Activated T-helper 1 cell treated with Interleukin-2 at 50 U/mL for 16 hours (primary cell): ENCODE measurements around the gene OR4K1.
"Not testable (repeated sequence)": the region's sequence is repeated elsewhere in the genome, so short reads cannot be mapped to it uniquely, and the experiment has no call there.

Experiments
- DNase-seq: peaks from one replicate; pipeline ENCODE4 v3.0.0-alpha.2; 2020; ENCODE audit warnings: low read depth

The OR4K1 gene, protein sequence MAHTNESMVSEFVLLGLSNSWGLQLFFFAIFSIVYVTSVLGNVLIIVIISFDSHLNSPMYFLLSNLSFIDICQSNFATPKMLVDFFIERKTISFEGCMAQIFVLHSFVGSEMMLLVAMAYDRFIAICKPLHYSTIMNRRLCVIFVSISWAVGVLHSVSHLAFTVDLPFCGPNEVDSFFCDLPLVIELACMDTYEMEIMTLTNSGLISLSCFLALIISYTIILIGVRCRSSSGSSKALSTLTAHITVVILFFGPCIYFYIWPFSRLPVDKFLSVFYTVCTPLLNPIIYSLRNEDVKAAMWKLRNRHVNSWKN

DNA sequence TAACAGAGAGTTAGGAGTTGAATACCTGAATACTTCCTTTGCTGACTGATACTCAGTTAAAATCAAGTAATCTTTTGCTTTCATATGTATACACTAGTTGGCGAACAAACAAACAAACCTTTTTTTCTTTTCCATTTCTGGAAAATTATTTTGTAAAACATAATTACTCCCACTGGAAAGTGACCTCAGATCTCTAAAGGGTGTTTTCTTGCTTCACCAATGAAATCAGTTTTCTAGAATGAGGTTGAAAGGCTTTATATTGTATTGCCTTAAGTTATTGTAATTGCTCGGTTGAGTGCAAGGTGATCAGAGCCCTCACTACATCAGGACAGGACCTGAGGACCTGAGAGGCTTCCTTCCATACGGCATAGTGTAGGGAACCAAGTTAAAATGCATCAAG lies at the start of gene OR4K1:
OR4K1 (plus strand) TSS at position 301 of the 400 bp plus-strand sequence. CDS start 4,750 bp downstream, outside the sequence.
- DNase-seq, result no peak

DNA sequence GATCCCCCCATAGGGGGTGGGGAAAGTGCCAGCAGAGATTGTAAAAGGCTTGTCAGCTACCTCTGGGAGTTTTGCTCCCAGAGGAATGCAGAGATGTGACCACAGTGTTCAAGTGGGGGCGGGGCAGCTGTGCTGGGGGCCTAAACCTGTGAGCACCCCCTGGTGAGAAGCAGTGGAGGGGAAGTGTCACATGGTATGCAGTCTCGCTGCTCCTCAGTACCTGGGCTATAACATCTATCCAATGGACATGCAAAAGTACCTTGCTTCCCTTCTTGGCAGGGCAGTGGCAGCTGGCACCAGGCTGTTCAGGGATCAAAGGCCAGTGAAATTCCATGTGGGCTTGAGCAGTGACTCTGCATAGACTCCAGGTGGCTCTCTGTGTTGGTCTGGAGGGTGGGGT lies 35.4 kb upstream of the OR4K1 start:
- DNase-seq, result no peak

DNA sequence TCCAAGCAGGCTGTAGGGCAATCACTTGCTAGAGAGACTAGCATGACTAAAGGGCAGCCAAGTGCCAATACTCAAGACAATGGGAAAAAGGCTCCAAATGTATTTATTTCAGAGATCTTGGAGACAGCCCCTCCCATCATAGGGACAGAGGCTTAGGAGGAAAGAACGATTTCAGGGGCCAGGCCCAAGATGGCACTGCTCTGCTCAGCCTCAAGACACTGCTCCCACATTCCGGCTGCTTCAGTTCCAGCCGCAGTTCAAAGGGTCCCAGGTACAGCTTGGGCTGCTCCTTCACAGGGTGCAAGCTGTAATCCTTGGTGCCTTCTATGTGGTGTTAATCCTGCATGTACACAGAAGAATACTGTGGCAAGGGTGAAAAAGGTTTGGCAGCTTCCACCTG lies 29.7 kb upstream of the OR4K1 start:
- DNase-seq, result no peak

DNA sequence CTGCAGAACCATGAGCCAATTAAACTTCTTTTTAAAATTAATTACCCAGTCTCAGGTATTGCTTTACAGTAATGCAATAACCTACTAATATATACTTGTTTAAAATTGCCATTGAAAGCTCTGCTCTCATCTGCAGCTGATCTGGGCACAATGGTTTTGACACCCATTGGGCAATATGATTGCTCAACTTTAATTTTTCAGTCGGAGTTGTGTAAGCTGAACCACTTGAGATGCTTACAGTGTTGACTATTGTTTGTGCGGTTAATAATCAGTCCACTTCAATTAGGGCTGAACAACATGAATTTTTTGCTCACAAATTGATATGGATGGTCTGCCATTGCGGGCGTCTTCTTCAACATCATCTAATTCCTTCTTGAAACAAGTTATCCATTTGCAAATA lies 28.3 kb upstream of the OR4K1 start:
- DNase-seq, result no peak

DNA sequence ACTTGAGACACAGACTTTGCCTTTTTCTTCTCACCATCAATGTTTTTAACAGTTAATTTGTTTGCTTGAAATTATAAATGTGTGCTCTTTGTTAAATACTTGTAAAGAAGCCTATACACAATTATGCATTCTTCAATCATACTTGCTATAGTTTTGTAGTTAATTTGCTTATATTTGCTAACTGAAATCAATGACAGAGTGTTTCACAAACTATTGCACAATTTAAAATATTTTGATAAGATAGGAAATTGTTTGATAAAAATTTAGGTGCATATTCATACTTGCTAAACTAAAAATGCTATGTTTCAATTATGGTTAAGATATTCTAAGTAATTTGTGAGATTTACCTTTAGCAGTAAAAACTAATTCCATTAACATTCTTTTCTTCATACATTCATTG lies 24.1 kb upstream of the OR4K1 start:
- no peak for DNase-seq

DNA sequence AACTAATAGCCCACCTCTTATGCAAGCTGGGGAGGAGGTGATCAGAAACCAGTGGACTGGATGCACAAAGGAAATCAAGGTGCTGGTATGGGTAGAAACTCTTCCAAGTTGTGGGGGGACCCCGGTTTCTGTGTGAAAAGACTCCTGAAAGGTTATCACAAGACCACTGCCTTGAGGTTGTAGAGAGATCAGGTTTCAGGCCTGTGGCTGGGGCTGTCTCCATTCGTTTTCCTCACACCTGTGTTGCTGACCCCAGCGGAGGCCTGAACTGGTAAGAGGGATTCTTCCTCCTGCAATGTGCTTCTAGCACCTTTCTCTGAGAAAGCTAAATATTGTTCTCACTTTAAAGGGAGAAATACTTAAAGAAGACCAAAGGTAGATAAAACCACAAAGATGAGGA lies 19.6 kb upstream of the OR4K1 start:
- no peak for DNase-seq

DNA sequence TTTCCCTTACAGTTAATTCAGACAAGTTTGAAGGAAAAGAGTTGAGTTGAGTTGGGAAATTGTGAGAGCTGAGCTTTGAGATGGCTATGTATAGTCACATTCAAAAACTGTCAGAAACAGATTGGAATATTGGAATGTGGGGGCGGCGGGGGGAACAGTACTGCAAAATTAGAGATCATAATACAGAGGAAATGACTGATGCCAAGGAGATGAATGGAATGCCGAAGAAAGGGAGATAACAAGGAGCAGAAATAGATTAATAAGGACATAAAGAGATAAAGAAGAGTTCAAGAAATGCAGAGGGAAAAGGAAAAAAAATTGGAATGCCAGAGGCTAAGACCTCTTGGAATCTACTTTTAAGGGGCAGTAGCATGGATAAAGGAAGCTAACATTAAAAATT lies 13.5 kb upstream of the OR4K1 start:
- no peak for DNase-seq

DNA sequence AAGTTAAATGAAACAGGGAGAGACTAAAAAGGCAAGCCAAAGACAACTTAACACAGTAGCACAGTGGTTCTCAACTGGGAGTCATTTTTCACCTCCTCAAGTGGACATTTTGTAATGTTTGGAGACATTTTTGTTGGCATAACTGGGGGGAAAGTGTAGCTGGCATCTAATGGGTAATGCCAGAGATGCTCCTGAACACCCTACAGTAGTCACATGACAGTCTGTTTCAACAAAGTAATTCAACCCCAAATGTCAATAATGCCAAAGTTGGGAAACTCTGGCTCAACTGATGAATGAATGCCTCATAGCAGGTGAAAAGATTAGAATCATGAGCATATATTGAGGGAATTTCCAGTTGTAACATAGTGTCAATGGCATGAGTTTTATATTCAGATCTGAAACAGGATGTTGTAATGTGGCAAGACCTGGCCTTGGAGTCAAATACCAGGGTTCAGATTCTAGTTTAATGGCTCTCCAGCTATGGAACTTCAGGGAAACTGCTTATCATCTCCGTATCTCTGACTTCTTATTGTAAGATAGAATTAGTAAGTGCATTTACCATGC lies 12.7 kb upstream of the OR4K1 start:
- DNase-seq, result no peak

DNA sequence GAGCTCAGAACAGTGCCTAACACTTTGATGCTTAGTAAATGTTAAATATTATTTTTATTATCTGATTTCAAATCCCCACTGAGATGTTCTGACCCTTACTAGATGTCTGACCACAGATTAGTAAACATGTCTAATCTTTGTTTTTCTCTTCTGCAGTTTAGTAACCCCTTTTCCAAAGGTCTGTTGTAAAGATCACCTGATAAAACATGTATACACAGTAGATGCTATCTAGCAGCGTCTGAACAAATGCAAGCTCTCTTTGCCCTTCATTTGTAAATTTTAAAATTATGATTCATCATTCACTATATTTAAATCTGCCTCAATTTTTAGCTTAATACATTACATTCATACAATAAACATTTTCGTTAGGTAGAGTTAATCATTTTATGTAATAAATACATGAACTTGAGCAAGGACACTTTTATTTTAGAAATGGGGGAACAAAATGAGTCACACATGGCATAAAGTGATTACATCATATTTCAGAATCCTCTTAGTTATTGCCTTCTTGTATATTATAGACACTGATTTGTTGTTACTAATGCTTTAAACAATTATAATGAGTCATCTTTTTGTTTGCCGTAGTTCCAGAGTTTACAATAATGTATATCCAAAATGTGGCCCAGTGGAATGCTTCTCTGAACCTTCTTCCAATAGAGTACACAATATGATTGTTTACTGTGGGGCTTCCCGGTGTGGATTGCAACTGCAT lies 12.0 kb upstream of the OR4K1 start:
- DNase-seq, result no peak

DNA sequence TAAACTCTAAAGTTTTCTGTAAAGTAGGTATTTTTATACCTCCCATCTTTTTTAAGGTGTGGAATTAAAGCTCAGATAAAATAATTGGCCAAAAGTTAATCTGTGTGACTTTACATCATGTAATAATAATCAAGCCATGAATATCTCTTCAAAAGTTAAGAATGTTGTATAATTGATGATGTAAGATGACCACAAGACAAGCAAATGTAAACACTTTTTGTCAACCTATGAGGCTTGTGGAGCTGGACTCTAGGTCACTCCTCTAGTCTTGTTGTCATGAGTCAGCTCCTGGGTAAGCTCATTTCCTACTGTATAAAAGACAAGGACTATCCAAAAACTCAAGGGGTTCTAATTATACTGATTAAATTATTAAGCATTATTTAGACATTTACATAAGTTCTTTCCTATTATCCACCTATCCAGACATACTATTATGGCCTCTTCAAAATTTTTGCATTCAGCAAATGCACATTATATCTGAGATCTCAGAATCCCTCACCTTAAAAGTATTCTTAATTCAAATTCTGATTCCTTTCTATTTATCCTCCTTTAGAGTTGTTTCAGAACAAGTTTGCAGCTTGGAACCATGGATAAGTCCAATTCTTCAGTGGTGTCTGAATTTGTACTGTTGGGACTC lies 10.6 kb upstream of the OR4K1 start, which contains the start of gene OR4K5:
OR4K5 (plus strand) TSS at position 587 of the 637 bp plus-strand sequence; CDS start at position 587, 0 bp downstream.
- no peak for DNase-seq

DNA sequence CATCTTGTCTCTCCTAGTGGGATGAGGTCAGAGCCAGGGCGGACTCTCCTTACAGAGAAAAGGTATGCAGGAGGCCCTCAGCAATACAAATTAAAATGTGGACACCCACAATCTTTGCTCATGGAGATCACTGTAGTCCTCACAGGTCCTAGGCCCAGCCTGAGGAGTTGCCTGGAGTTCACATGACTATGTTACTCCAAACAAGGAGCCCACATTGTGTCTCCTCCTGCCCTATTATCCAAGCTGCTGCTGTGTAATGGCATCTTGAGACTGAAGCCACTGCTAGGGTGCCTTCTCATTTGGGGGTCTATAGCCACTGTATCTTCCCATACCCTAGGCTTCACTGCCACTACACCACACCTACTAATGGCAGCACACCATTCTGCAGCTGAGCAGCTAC lies 11.0 kb downstream of the OR4K1 start:
- DNase-seq, result no peak

DNA sequence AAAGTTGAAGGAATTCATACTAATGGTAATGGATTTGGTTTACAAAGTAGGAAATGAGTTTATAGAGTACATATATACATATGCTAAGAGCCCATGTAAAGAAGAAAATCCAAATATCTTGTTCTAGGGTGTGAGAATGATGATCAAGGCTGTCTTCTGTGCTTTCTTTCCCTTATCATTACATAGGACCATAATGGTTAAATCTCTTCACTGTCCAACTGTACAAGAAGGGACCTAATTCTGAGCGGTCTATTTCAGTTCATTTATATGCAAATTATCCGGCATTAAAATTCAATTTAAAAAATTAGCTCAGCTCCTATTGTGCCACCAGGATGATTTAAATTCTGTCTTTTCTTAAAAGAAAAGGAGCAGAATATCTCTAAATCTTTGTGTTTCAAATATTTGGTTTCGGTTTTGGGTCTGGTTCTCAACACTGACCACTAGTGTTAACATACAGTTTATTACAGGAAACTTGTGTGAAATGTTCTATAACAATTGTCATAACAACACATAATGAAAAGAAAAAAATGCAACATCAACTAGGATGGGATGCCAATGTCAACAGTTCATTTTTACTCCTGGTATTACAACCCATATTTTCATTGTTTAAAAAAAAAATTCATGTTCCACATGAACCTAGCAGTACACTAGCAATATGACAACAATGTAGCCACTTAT lies 16.8 kb downstream of the OR4K1 start:
- no peak for DNase-seq

DNA sequence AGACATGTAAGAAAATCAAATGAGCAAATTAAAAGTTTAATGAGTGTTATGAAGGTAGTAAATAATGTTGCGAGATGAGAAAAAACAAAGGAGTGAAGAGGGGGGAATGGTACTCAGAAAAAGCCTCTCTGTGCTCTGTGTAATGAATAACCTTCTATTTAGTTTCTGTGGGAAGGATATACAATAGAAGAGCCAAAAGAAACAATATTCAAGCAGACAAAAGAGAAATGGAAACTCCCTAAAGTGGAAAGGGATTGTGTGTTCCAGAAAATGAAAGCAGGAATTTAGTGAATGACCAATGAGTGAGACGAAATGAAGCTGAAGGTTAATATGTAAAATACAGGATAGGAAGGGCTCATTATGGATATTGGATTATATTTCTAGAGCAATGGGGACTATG lies 18.5 kb downstream of the OR4K1 start:
- no peak for DNase-seq

DNA sequence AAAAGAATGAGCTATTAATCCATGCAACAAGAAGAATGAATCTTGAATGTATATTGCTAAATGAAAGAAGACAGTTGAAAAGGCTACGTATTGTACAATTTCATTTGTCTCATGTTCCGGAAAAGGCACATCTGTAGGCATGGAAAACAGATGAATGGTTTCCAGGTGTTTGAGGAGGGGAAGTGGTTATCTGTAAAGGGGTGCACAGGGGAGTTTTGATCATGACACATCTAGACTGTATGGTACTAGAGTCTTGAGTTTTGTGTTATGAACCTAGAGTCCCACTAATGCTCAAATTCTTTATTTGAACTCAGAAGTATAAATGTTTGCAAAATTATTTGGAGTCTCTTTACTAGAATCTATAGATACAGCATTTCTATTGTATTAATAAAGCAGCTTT lies 39.0 kb downstream of the OR4K1 start:
- not testable (repeated sequence) for DNase-seq

DNA sequence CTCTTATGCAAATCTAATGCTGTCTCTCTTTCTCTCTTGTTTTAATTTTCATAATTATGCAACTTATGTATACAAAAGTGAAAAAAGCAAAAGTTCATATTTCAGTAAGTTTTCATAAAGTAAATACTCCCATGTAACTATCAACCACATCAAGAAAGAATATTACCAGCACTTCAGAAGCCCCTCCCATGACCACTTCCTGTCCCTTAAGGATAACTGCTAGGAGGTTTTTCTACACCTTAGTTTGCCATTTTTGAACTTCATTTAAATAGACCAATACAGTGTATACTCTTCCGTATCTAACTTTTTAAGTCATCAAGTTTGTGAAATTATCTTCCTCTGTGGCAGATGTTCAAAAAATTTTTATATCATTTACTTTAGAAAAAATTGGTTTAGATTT lies 44.1 kb downstream of the OR4K1 start:
- peak; percentile 7 for DNase-seq

DNA sequence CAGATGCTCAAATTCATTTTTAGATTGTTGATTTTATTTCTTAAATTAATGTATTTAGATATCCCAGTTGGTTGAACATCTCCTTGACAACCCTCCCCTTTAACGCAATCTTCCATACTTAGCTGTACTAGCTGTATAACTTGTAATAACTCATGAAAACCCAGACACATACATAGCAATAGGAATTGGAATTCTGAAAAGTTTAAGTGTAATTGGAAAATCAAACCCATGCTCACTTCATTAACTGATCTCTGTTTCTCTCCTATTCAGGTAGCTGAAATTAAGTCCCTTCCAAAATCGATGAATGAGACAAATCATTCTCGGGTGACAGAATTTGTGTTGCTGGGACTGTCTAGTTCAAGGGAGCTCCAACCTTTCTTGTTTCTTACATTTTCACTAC lies 44.6 kb downstream of the OR4K1 start, which contains the start of gene OR4K15:
OR4K15 (plus strand) TSS at position 301 of the 400 bp plus-strand sequence; CDS start at position 301, 0 bp downstream.
- no peak for DNase-seq
